SK-N-SH treated with all-trans-retinoic acid at 6 μM for 48 hours (cell line): ENCODE measurements around the gene RLN2.

Experiments used
- ATAC-seq: fragments of 200-7000 bp; cut with Tn5 transposase; 3 replicates; pipeline ENCODE4 v1.9.1; 2020; ENCODE audit warnings: mild to moderate bottlenecking, moderate library complexity
- ARNTL ChIP-seq: fragments of 450-650 bp; formaldehyde crosslinking; IDR thresholded peaks from 2 replicates; pipeline ENCODE4 v1.5.0; 2020; ENCODE audit warnings: low read depth, mild to moderate bottlenecking, moderate library complexity, borderline replicate concordance
- BACH2 ChIP-seq: fragments of 250-450 bp; sonication (Bioruptor Pico); IDR thresholded peaks from 2 replicates; pipeline ENCODE4 v1.9.0; 2021; ENCODE audit warnings: mild to moderate bottlenecking, borderline replicate concordance
- CREB5 ChIP-seq: fragments of 250-450 bp; sonication (Bioruptor Pico); IDR thresholded peaks from 2 replicates; pipeline ENCODE4 v1.5.1; 2020; ENCODE audit warnings: low read depth, mild to moderate bottlenecking, moderate library complexity
- CSDC2 ChIP-seq: fragments of 250-450 bp; sonication (Bioruptor Pico); IDR thresholded peaks from 2 replicates; pipeline ENCODE4 v1.5.0; 2020; ENCODE audit warnings: mild to moderate bottlenecking, moderate library complexity
- CSRNP3 ChIP-seq: fragments of 250-450 bp; sonication (Bioruptor Pico); IDR thresholded peaks from 2 replicates; pipeline ENCODE4 v1.5.1; 2021; ENCODE audit warnings: mild to moderate bottlenecking, moderate library complexity
- PATZ1 ChIP-seq: fragments of 250-450 bp; sonication (Bioruptor Pico); IDR thresholded peaks from 2 replicates; pipeline ENCODE4 v1.8.0; 2020; ENCODE audit warnings: mild to moderate bottlenecking, moderate library complexity, borderline replicate concordance
- POU6F1 ChIP-seq: fragments of 250-450 bp; sonication (Bioruptor Pico); IDR thresholded peaks from 2 replicates; pipeline ENCODE4 v1.8.0; 2021; ENCODE audit warnings: low read depth, mild to moderate bottlenecking, moderate library complexity, borderline replicate concordance
- PPARA ChIP-seq: fragments of 250-450 bp; sonication (Bioruptor Pico); IDR thresholded peaks from 2 replicates; pipeline ENCODE4 v1.5.0; 2020; ENCODE audit warnings: mild to moderate bottlenecking, borderline replicate concordance
- RARB ChIP-seq: fragments of 250-450 bp; sonication (Bioruptor Pico); IDR thresholded peaks from 2 replicates; pipeline ENCODE4 v1.8.0; 2021; ENCODE audit warnings: mild to moderate bottlenecking, moderate library complexity
- SNAI2 ChIP-seq: fragments of 250-450 bp; sonication (Bioruptor Pico); IDR thresholded peaks from 2 replicates; pipeline ENCODE4 v1.5.0; 2020; ENCODE audit warnings: mild to moderate bottlenecking, moderate library complexity
- TCF4 ChIP-seq: fragments of 250-450 bp; sonication (Bioruptor Pico); IDR thresholded peaks from 2 replicates; pipeline ENCODE4 v1.8.0; 2021; ENCODE audit warnings: mild to moderate bottlenecking, moderate library complexity, borderline replicate concordance
- TSHZ2 ChIP-seq: fragments of 250-450 bp; sonication (Bioruptor Pico); IDR thresholded peaks from 2 replicates; pipeline ENCODE4 v1.5.0; 2020; ENCODE audit warnings: mild to moderate bottlenecking, moderate library complexity
- ZC3H10 ChIP-seq: fragments of 250-450 bp; sonication (Bioruptor Pico); IDR thresholded peaks from 2 replicates; pipeline ENCODE4 v1.5.1; 2021; ENCODE audit warnings: mild to moderate bottlenecking, moderate library complexity
- ZFP3 ChIP-seq: fragments of 250-450 bp; sonication (Bioruptor Pico); IDR thresholded peaks from 2 replicates; pipeline ENCODE4 v1.5.0; 2020; ENCODE audit warnings: mild to moderate bottlenecking, moderate library complexity
- ZFP30 ChIP-seq: fragments of 450-650 bp; formaldehyde crosslinking; IDR thresholded peaks from 2 replicates; pipeline ENCODE4 v1.5.0; 2022; ENCODE audit warnings: mild to moderate bottlenecking, moderate library complexity
- ZNF565 ChIP-seq: fragments of 450-650 bp; formaldehyde crosslinking; conservative IDR thresholded peaks from 2 replicates; pipeline ENCODE4 v1.5.0; 2020; ENCODE audit warnings: low read depth, mild to moderate bottlenecking, moderate library complexity
- ZNF70 ChIP-seq: fragments of 450-650 bp; formaldehyde crosslinking; IDR thresholded peaks from 2 replicates; pipeline ENCODE4 v1.5.0; 2020; ENCODE audit warnings: mild to moderate bottlenecking, moderate library complexity
- ZNF8 ChIP-seq: fragments of 450-650 bp; formaldehyde crosslinking; IDR thresholded peaks from 2 replicates; pipeline ENCODE4 v1.5.0; 2020; ENCODE audit warnings: mild to moderate bottlenecking, moderate library complexity

Gene RLN2

GRCh38 chr9:5315187-5315923 is 10.8 kb upstream of the RLN2 start:
- no peak for ATAC-seq
- TF ChIP-seq POU6F1 (CRISPR knock-in tag) (no peak), ZC3H10 (no peak), PATZ1 (CRISPR knock-in tag) (no peak), TSHZ2 (no peak), ZFP30 (no peak), CREB5 (CRISPR knock-in tag) (no peak), SNAI2 (no peak), ZNF70 (CRISPR knock-in tag) (no peak), ZFP3 (no peak), ZNF565 (no peak), TCF4 (CRISPR knock-in tag) (no peak), BACH2 (CRISPR knock-in tag) (no peak), CSRNP3 (CRISPR knock-in tag) (no peak), PPARA (CRISPR knock-in tag) (no peak), ARNTL (no peak), CSDC2 (CRISPR knock-in tag) (no peak), ZNF8 (CRISPR knock-in tag) (no peak)

GRCh38 chr9:5310851-5311250 is 6.3 kb upstream of the RLN2 start:
- no peak for ATAC-seq
- TF ChIP-seq BACH2 (CRISPR knock-in tag): no peak
- no peak for TF ChIP-seq ARNTL

- no peak for TF ChIP-seq POU6F1 (CRISPR knock-in tag)
- no peak for TF ChIP-seq RARB
- no peak for TF ChIP-seq TCF4 (CRISPR knock-in tag)
- no peak for TF ChIP-seq CSDC2 (CRISPR knock-in tag)
- TF ChIP-seq CREB5 (CRISPR knock-in tag): no peak
- TF ChIP-seq, all 23 proteins: peak for 0
- no peak for ATAC-seq
These were observed 1.2 kb upstream of the RLN2 start for GRCh38 chr9:5305741-5306140.
